NCI-H748 (cell line): ENCODE measurements around the gene FAM186B.

Experiments
- DNase-seq: peaks from one replicate; lab custom pipeline; 2025; ENCODE audit not compliant: unreplicated experiment; lab: John Stamatoyannopoulos, UW

The FAM186B gene

GRCh38 chr12:49609875-49610154 lies 4.4 kb upstream of the FAM186B start:
- DNase-seq: peak; percentile 23

GRCh38 chr12:49609059-49609874 lies 3.8 kb upstream of the FAM186B start:
- no peak for DNase-seq

GRCh38 chr12:49604856-49605255 lies 583 bp downstream of the FAM186B start:
- DNase-seq: no peak

- no peak for DNase-seq
Observed at GRCh38 chr12:49603721-49604120, 1.7 kb downstream of the FAM186B start.

GRCh38 chr12:49599961-49600360 lies 5.5 kb downstream of the FAM186B start:
- no peak for DNase-seq

- no peak for DNase-seq
Observed at GRCh38 chr12:49598527-49598926, 6.9 kb downstream of the FAM186B start.

- no peak for DNase-seq
Observed at GRCh38 chr12:49588721-49589516, 16.5 kb downstream of the FAM186B start.

- no peak for DNase-seq
Observed at GRCh38 chr12:49588281-49588680, 17.2 kb downstream of the FAM186B start.

GRCh38 chr12:49587174-49587908 lies 18.1 kb downstream of the FAM186B start:
- no peak for DNase-seq

- DNase-seq: no peak
Observed at GRCh38 chr12:49585477-49586459, 19.7 kb downstream of the FAM186B start.

- no peak for DNase-seq
Observed at GRCh38 chr12:49584591-49584990, 20.8 kb downstream of the FAM186B start.

GRCh38 chr12:49583366-49584094 lies 21.9 kb downstream of the FAM186B start:
- DNase-seq: no peak

- DNase-seq: no peak
Observed at GRCh38 chr12:49582850-49583249, 22.6 kb downstream of the FAM186B start.

- no peak for DNase-seq
Observed at GRCh38 chr12:49582201-49582600, 23.2 kb downstream of the FAM186B start.

GRCh38 chr12:49580572-49581535 lies 24.6 kb downstream of the FAM186B start:
- peak; percentile 82 for DNase-seq

- no peak for DNase-seq
Observed at GRCh38 chr12:49578471-49579112, 26.8 kb downstream of the FAM186B start.

- DNase-seq: no peak
Observed at GRCh38 chr12:49577589-49578315, 27.7 kb downstream of the FAM186B start.
